Lung (tissue), 12 donors: ENCODE measurements around the gene TGM1. TPM values are rescaled to one million over a fixed set of nuclear protein-coding genes. Genes with fewer than 3 reads are reported as not detected.
A peak's percentile ranks its signal among the peaks of the same experiment; 100 is the strongest.

Experiments used
- ATAC-seq: fragments of 200-7000 bp; cut with Tn5 transposase; one replicate; pipeline ENCODE4 v1.9.1; 2020; ENCODE audit warnings: moderate number of reproducible peaks; ENCODE audit not compliant: insufficient read depth, low FRiP score
- DNase-seq, 3 donors: peaks; one replicate each; pipeline ENCODE4 v3.0.0-alpha.2; 2013 to 2017
- H3K27ac ChIP-seq, 2 donors: one replicate each; pipeline ENCODE4 v1.5.1; 2013; ENCODE audit warnings: mild to moderate bottlenecking in 2 of 2, moderate library complexity in 2 of 2, control low read depth in 1 of 2, inconsistent platforms in 1 of 2, low read depth in 1 of 2, low read length in 1 of 2
- H3K27me3 ChIP-seq, 3 donors: one replicate each; pipeline ENCODE4 v1.5.1; 2013; ENCODE audit warnings: low read length in 2 of 3; ENCODE audit not compliant: control insufficient read depth in 3 of 3, insufficient read depth in 3 of 3
- H3K36me3 ChIP-seq, 4 donors: one replicate each; pipeline ENCODE4 v1.5.1; 2013; ENCODE audit warnings: low read length in 4 of 4, mild to moderate bottlenecking in 1 of 4, moderate library complexity in 1 of 4; ENCODE audit not compliant: control insufficient read depth in 4 of 4, insufficient read depth in 4 of 4
- H3K4me1 ChIP-seq, 5 donors: one replicate each; pipeline ENCODE4 v1.5.1; 2013; ENCODE audit warnings: low read length in 5 of 5, mild to moderate bottlenecking in 2 of 5, moderate library complexity in 1 of 5; ENCODE audit not compliant: control insufficient read depth in 5 of 5, insufficient read depth in 5 of 5
- H3K4me3 ChIP-seq: one replicate; pipeline ENCODE4 v1.5.1; 2013; ENCODE audit warnings: mild to moderate bottlenecking, control low read depth, moderate library complexity
- H3K9ac ChIP-seq, 2 donors: one replicate each; pipeline ENCODE4 v1.5.1; 2013; ENCODE audit warnings: low read length in 2 of 2, control low read depth in 1 of 2; ENCODE audit not compliant: insufficient read depth in 1 of 2
- H3K9me3 ChIP-seq, 4 donors: one replicate each; pipeline ENCODE4 v1.5.1; 2013; ENCODE audit warnings: low read length in 3 of 4, mild to moderate bottlenecking in 1 of 4, moderate library complexity in 1 of 4; ENCODE audit not compliant: control insufficient read depth in 4 of 4, insufficient read depth in 3 of 4
- CTCF ChIP-seq: IDR thresholded peaks from 2 replicates; pipeline ENCODE4 v1.5.1; 2012; ENCODE audit warnings: mild to moderate bottlenecking; ENCODE audit errors: control extremely low read depth, extremely low read depth
- WGBS, 2 donors: extraction: QIAGEN DNeasy Blood & Tissue Kit; methylation state at CpG; one replicate each; pipeline ENCODE4 v1.1.7; 2013; 5-methylcytosine and 5-hydroxymethylcytosine counted together
- polyA plus RNA-seq, 2 donors: library from polyadenylated mRNA; stranded (reverse); fragments of 200-250 nt; gene quantifications; one replicate each; pipeline ENCODE4 v1.2.1, GENCODE V29; 2013
- total RNA-seq, 2 donors: library from RNA; depleted of rRNA in 1 of 2; stranded (reverse); fragments of >200 nt in 1 of 2; gene quantifications; one replicate each; pipeline ENCODE4 v1.2.1, GENCODE V29; 2014 to 2021
- donor health status: control.
- donor health status: control.
- donor health status: Bipolar disorder and iron deficiency.
- donor health status: healthy.
- donor health status: DM: yes; HTN: yes; CAD: no.

TGM1 gene
- total and polyA plus RNA-seq, 4 donors: 1.9 to 11.3 (median 9.3) TPM

GRCh38 chr14:24238527-24239037 is 24.4 kb downstream of the TGM1 start:
- peaks cover 13 to 24% (median 14%) of the 10 kb centered on the region in 5 donors for H3K4me1 ChIP-seq
- 90 to 91% methylated on average over 5 of the region's 5 CpGs for WGBS, 2 donors
- H3K27me3 ChIP-seq: no peaks in the 10 kb centered on the region
- peaks cover 13 to 55% (median 44%) of the 10 kb centered on the region in 4 donors for H3K36me3 ChIP-seq
- DNase-seq: no peak
- TF ChIP-seq CTCF: no peak
- peak overlapping the region in 1 of 2 donors; percentile 1 for H3K27ac ChIP-seq
- H3K9ac ChIP-seq: no peak overlapping the region
- no peaks in the 10 kb centered on the region for H3K9me3 ChIP-seq
- no peak for ATAC-seq
- H3K4me3 ChIP-seq: no peak overlapping the region

GRCh38 chr14:24238123-24238522 is 24.9 kb downstream of the TGM1 start:
- H3K4me3 ChIP-seq: no peak overlapping the region
- DNase-seq (no peak), ATAC-seq (no peak)
- no peak overlapping the region for H3K27ac ChIP-seq
- WGBS, 2 donors: 85 to 91% methylated on average over 5 of the region's 5 CpGs
- no peaks in the 10 kb centered on the region for H3K9me3 ChIP-seq
- TF ChIP-seq CTCF: no peak
- H3K36me3 ChIP-seq: peaks cover 13 to 55% (median 44%) of the 10 kb centered on the region in 4 donors
- H3K9ac ChIP-seq: no peak overlapping the region
- no peaks in the 10 kb centered on the region for H3K27me3 ChIP-seq
- H3K4me1 ChIP-seq: peaks cover 14 to 28% (median 18%) of the 10 kb centered on the region in 5 donors

GRCh38 chr14:24237463-24237955 is 25.5 kb downstream of the TGM1 start:
- 91 to 92% methylated on average over 2 of the region's 2 CpGs for WGBS, 2 donors
- Histone ChIP-seq H3K9me3 (no peaks in the 10 kb centered on the region), H3K27ac (no peak overlapping the region), H3K27me3 (no peaks in the 10 kb centered on the region), H3K36me3 (peaks cover 13 to 55% (median 44%) of the 10 kb centered on the region in 4 donors), H3K9ac (no peak overlapping the region), H3K4me1 (peaks cover 14 to 31% (median 19%) of the 10 kb centered on the region in 5 donors), H3K4me3 (no peak overlapping the region)
- ATAC-seq (no peak), DNase-seq (no peak)
- TF ChIP-seq CTCF: no peak
